ENCODE measurements around the gene TSPAN16.

- TF ChIP-seq CTCF (IDR thresholded peaks at IDR 0.05) (no peak), POLR2A (IDR thresholded peaks at IDR 0.05) (no peak)
Observed at GRCh38 chr19:11363881-11364280, 67.9 kb downstream of the TSPAN16 start.
